Osteoblast (primary cell): Measurements from ENCODE around the gene SLC43A2. TPM values are rescaled to one million over a fixed set of nuclear protein-coding genes. Genes with fewer than 3 reads are reported as not detected.
A peak's percentile ranks its signal among the peaks of the same experiment; 100 is the strongest.

Source experiments
- DNase-seq: peaks from one replicate; pipeline ENCODE4 v3.0.0; 2011; ENCODE audit warnings: low spot score, mixed read lengths; ENCODE audit not compliant: insufficient read length; ENCODE audit errors: missing footprints
- H2AFZ ChIP-seq: 2 replicates; pipeline ENCODE4 v1.6.0; 2011; ENCODE audit warnings: mild to moderate bottlenecking, low read length
- H3K27ac ChIP-seq: 2 replicates; pipeline ENCODE4 v1.5.1; 2011; ENCODE audit warnings: mild to moderate bottlenecking, low read depth, low read length, moderate library complexity
- H3K27me3 ChIP-seq: 2 replicates; pipeline ENCODE4 v1.6.0; 2012; ENCODE audit warnings: mild to moderate bottlenecking, control low read depth, inconsistent platforms, low read length, moderate library complexity; ENCODE audit not compliant: insufficient read depth
- H3K36me3 ChIP-seq: 2 replicates; pipeline ENCODE4 v1.5.1; 2011; ENCODE audit warnings: mild to moderate bottlenecking, low read length, control low read depth, moderate library complexity; ENCODE audit not compliant: insufficient read depth
- H3K4me1 ChIP-seq: 2 replicates; pipeline ENCODE4 v1.5.1; 2011; ENCODE audit warnings: mild to moderate bottlenecking, low read length, control low read depth, moderate library complexity; ENCODE audit not compliant: insufficient read depth
- H3K4me2 ChIP-seq: 2 replicates; pipeline ENCODE4 v1.6.0; 2011; ENCODE audit warnings: mild to moderate bottlenecking, low read length; ENCODE audit not compliant: insufficient read depth
- H3K4me3 ChIP-seq: fragments of 200-600 bp; sonication (generic); 3 replicates; pipeline ENCODE4 v1.5.1; 2012; ENCODE audit warnings: mild to moderate bottlenecking, low read length, inconsistent platforms; ENCODE audit not compliant: insufficient read depth
- H3K79me2 ChIP-seq: 2 replicates; pipeline ENCODE4 v1.6.0; 2012; ENCODE audit warnings: mild to moderate bottlenecking, low read length, control low read depth, inconsistent platforms; ENCODE audit not compliant: insufficient read depth
- H3K9me3 ChIP-seq: 2 replicates; pipeline ENCODE4 v1.5.1; 2011; ENCODE audit warnings: low read depth, low read length, control low read depth
- H4K20me1 ChIP-seq: 2 replicates; pipeline ENCODE4 v1.6.0; 2012; ENCODE audit warnings: mild to moderate bottlenecking, low read length, control low read depth; ENCODE audit not compliant: insufficient read depth
- CTCF ChIP-seq: IDR thresholded peaks from 2 replicates; pipeline ENCODE4 v1.5.1; 2011; ENCODE audit warnings: mild to moderate bottlenecking, low read depth, low read length, moderate library complexity; ENCODE audit errors: extremely low read depth
- total RNA-seq: library from RNA; depleted of rRNA; stranded (reverse); fragments of >200 nt; gene quantifications from 2 replicates; pipeline ENCODE4 v1.2.3, GENCODE V29; 2012

SLC43A2 gene
- total RNA-seq, 1 donor: 5.4 TPM

- peak; percentile 73 for DNase-seq
- Histone ChIP-seq H4K20me1 (peaks cover 4% of the 10 kb centered on the region), H3K79me2 (no peaks in the 10 kb centered on the region), H2AFZ (no peak overlapping the region), H3K4me1 (peaks cover 15% of the 10 kb centered on the region), H3K36me3 (peaks cover 4% of the 10 kb centered on the region), H3K27me3 (no peaks in the 10 kb centered on the region), H3K4me3 (no peak overlapping the region), H3K27ac (no peak overlapping the region), H3K9me3 (no peaks in the 10 kb centered on the region), H3K4me2 (peak overlapping the region; percentile 74)
- no peak for TF ChIP-seq CTCF
Measured at GRCh38 chr17:1590747-1591473, 37.7 kb downstream of the SLC43A2 start.

GRCh38 chr17:1590029-1590746, 38.4 kb downstream of the SLC43A2 start:
- Histone ChIP-seq H3K9me3 (no peaks in the 10 kb centered on the region), H3K27ac (peak overlapping the region; percentile 70), H4K20me1 (peaks cover 4% of the 10 kb centered on the region), H2AFZ (peak overlapping the region; percentile 42), H3K36me3 (peaks cover 4% of the 10 kb centered on the region), H3K79me2 (no peaks in the 10 kb centered on the region), H3K4me1 (peaks cover 15% of the 10 kb centered on the region), H3K27me3 (no peaks in the 10 kb centered on the region), H3K4me2 (peak overlapping the region; percentile 74), H3K4me3 (peak overlapping the region; percentile 43)
- no peak for TF ChIP-seq CTCF
- peak; percentile 99 for DNase-seq

DNA sequence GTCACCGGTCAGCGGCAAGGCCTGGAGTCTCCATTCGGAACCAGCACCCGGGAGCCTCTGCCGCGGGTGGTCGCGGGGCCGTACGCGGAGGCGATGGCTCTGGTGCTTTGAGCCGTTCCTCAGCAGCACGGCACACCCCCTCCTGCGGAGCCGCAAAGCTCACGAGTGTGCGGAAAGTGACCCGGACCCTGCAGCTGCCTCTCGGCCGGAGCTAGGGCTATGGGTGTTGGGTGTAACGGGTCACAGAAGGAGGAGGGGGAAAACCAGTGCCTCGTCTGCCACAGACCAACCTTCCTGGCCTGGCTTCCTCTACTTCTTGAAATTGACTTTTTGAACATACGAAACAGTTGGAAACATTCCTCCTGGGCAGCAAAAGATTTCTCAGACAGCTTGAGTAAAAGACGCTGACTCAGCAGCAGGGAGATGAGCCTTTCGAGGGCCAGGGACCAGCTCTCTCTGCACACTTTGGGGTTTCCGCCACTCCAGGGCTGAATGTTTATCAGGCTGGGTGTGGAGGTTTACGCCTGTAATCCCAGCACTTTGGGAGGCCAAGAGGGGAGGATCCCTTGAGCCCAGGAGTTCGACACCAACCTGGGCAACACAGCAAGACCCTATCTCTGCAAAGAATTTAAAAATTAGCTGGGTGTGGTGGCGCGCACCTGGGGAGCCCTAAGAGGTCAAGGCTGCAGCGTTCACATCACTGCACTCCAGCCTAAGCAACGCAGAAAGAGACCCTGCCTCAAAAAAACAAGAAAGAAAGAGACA, 39.6 kb downstream of the SLC43A2 start:
- Histone ChIP-seq H3K36me3 (peaks cover 4% of the 10 kb centered on the region), H3K27ac (no peak overlapping the region), H3K79me2 (no peaks in the 10 kb centered on the region), H4K20me1 (peaks cover 4% of the 10 kb centered on the region), H2AFZ (no peak overlapping the region), H3K4me1 (peaks cover 15% of the 10 kb centered on the region), H3K27me3 (no peaks in the 10 kb centered on the region), H3K9me3 (no peaks in the 10 kb centered on the region), H3K4me3 (no peak overlapping the region), H3K4me2 (no peak overlapping the region)
- DNase-seq: peak; percentile 80
- TF ChIP-seq CTCF: no peak
